ENCODE measurements around the gene ANKUB1.

DNA sequence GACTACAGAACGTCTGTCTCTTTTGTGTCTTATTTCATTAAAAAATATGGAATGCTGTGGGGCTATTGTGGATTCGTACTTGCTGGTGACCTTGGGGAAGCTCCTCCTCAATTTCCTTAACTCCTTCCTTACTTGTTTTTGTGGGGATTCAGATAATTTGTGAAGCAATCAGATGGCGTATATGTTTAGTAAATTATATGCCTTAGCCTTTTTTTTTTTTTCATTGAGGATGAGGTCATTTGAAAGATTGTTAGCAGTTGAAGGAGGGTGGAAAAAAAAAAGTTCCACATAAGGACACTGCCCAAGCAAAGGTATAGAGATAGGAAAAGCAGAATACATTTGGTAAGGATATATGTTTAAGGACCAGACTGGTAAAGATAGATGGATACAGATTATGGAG is 24.0 kb upstream of the ANKUB1 start:
- no peak for TF ChIP-seq POLR2A (IDR thresholded peaks at IDR 0.05)
- TF ChIP-seq, protein P1, sequence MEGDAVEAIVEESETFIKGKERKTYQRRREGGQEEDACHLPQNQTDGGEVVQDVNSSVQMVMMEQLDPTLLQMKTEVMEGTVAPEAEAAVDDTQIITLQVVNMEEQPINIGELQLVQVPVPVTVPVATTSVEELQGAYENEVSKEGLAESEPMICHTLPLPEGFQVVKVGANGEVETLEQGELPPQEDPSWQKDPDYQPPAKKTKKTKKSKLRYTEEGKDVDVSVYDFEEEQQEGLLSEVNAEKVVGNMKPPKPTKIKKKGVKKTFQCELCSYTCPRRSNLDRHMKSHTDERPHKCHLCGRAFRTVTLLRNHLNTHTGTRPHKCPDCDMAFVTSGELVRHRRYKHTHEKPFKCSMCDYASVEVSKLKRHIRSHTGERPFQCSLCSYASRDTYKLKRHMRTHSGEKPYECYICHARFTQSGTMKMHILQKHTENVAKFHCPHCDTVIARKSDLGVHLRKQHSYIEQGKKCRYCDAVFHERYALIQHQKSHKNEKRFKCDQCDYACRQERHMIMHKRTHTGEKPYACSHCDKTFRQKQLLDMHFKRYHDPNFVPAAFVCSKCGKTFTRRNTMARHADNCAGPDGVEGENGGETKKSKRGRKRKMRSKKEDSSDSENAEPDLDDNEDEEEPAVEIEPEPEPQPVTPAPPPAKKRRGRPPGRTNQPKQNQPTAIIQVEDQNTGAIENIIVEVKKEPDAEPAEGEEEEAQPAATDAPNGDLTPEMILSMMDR (IDR thresholded peaks at IDR 0.05), result no peak

Data from thyroid gland (tissue), 4 donors.